Caki2 (cell line): ENCODE measurements around the gene GUCA2B. TPM values are rescaled to one million over a fixed set of nuclear protein-coding genes. Genes with fewer than 3 reads are reported as not detected.

Experiments
- DNase-seq: peaks from one replicate; pipeline ENCODE4 v3.0.0-alpha.2; 2015; ENCODE audit warnings: low read depth
- in situ Hi-C: cut with HindIII; loops from 2 replicates; pipeline ENCODE4 v1.10.0; 2016; ENCODE audit warnings: low sequenced_read_pairs, low pct_unique_long_range_greater_than_20kb, mixed read lengths
- total RNA-seq: library from RNA; depleted of rRNA; stranded (reverse); fragments of >200 nt; shearing (Covaris generic); gene quantifications from 2 replicates; pipeline ENCODE4 v1.2.3, GENCODE V29; 2014; ENCODE audit warnings: low replicate concordance

GUCA2B gene
- total RNA-seq, 1 experiment from 2014 or later = not detected

GRCh38 chr1:42163536-42164503 lies 10.6 kb downstream of the GUCA2B start:
- DNase-seq = no peak
- in situ Hi-C loops = no loop called here

GRCh38 chr1:42164551-42165420 lies 11.6 kb downstream of the GUCA2B start, which contains the start of gene GUCA2A:
Gene GUCA2A, minus strand, starts transcription at chr1:42164745. Its CDS starts 33 bp downstream, at chr1:42164712.
- DNase-seq = no peak
- in situ Hi-C loops = no loop called here

- peak; percentile 93 for DNase-seq
- in situ Hi-C loops = no loop called here
Observed at GRCh38 chr1:42165511-42166210, 12.5 kb downstream of the GUCA2B start.

- no peak for DNase-seq
- in situ Hi-C loops = no loop called here
Observed at GRCh38 chr1:42167611-42168390, 14.6 kb downstream of the GUCA2B start.

- in situ Hi-C loops = no loop called here
- no peak for DNase-seq
Observed at GRCh38 chr1:42168391-42168670, 15.1 kb downstream of the GUCA2B start.

- in situ Hi-C loops = no loop called here
- DNase-seq = no peak
Observed at GRCh38 chr1:42168763-42169162, 15.6 kb downstream of the GUCA2B start.

GRCh38 chr1:42170779-42171621 lies 17.8 kb downstream of the GUCA2B start:
- no peak for DNase-seq
- in situ Hi-C loops = no loop called here

- in situ Hi-C loops = no loop called here
- DNase-seq = no peak
Observed at GRCh38 chr1:42171679-42172266, 18.6 kb downstream of the GUCA2B start.

GRCh38 chr1:42172381-42173133 lies 19.3 kb downstream of the GUCA2B start:
- DNase-seq = no peak
- in situ Hi-C loops = no loop called here

- in situ Hi-C loops = no loop called here
- DNase-seq = peak; percentile 37
Observed at GRCh38 chr1:42173155-42173933, 20.1 kb downstream of the GUCA2B start.

GRCh38 chr1:42173961-42174735 lies 20.9 kb downstream of the GUCA2B start:
- no peak for DNase-seq
- in situ Hi-C loops = no loop called here

- in situ Hi-C loops = no loop called here
- no peak for DNase-seq
Observed at GRCh38 chr1:42175314-42176054, 22.3 kb downstream of the GUCA2B start.

- DNase-seq = peak; percentile 30
- in situ Hi-C loops = no loop called here
Observed at GRCh38 chr1:42176902-42177519, 23.8 kb downstream of the GUCA2B start.

GRCh38 chr1:42177541-42177981 lies 24.4 kb downstream of the GUCA2B start:
- DNase-seq = peak; percentile 33
- in situ Hi-C loops = no loop called here
